Vein endothelial cell (primary cell): ENCODE results near the gene SLIT3. TPM values are rescaled to one million over a fixed set of nuclear protein-coding genes. Genes with fewer than 3 reads are reported as not detected.
A peak's percentile ranks its signal among the peaks of the same experiment; 100 is the strongest.

ENCODE experiments used
- small RNA-seq: library from RNA; depleted of rRNA; stranded (forward); fragments of <200 nt; gene quantifications from one replicate; pipeline ENCODE3, GENCODE V24; 2012
- total RNA-seq: library from RNA; depleted of rRNA; stranded (reverse); fragments of >200 nt; gene quantifications from 2 replicates; pipeline ENCODE4 v1.2.3, GENCODE V29; 2012

Gene SLIT3
- total RNA-seq = 0.10 and 0.33 TPM in 2 replicates

DNA sequence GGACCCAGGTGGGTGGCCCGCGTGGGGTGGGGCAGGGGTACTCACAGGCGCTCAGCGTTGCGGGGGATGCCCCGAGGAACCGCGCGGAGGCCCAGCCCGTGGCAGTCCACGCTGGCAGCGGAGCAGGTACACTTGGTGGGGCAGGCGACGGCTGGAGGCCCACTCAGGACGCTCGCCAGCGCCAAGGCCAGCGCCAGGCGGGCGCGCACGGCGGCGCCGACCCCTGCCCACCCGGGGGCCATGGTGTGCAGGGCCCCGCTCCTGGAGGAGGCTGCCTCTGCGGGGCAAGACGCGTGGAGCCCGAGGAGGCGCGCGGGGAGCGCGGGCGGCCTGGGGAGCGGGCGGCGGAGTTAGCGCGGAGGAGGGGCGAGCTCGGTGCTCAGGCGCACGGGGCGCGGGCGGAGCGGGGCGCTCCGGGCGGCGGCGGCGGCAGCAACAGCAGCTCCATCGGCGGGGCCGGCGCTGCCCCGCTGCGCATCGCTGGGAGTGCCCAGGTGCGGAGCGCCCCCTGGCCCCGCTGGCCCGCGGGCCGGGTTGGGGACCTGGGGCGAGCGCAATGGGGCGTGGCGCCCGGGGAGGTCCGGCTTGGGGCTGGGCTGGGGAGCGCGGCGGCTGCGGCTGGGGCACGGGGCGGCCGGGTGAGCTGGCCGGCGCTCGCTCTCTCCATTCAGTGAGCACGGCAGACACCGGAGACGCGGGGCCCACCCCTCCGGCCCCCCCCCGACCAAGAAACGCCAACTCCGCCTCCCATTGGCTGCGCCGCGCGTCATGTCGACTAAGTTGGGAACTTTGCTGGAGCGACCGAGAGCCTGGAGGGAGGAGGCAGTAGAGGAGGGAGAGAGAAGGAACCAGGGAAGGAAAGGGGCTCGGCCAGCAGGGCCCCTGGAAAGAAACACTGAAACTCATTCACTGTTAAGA is at the start of gene SLIT3:
TSS of gene SLIT3 (minus strand) at position 672 of the 918 bp plus-strand sequence. CDS start at position 242, 430 bp downstream.

Small RNA genes within 50 kb of the gene (small RNA-seq; reads per million reads assigned to genes)
- gene MIR218-2 (not detected), gene MIR585 (0.69 reads per million, percentile 44 among the genes with 10 or more reads in this experiment), gene RF00019 (not detected)
